CD4-positive, alpha-beta memory T cell (primary cell): ENCODE measurements around the gene FBRS. TPM values are rescaled to one million over a fixed set of nuclear protein-coding genes. Genes with fewer than 3 reads are reported as not detected.

Experiments
- CTCF ChIA-PET: fragments of 350-600 bp; sonication (Branson Sonifier 250); formaldehyde crosslinking; loops from one replicate; lab custom pipeline; 2021; ENCODE audit warnings: inconsistent platforms; ENCODE audit not compliant: partially characterized antibody; lab: Charles Lee
- POLR2A ChIA-PET: fragments of 350-600 bp; sonication (Branson Sonifier 250); formaldehyde crosslinking; loops from one replicate; lab custom pipeline; 2021; ENCODE audit not compliant: partially characterized antibody; lab: Charles Lee
- DNase-seq, 5 donors: peaks; one replicate each; pipeline versions ENCODE4 v3.0.0 to v3.0.0-alpha.2; 2020 to 2022; ENCODE audit warnings: mixed read lengths in 1 of 5
- H3K27ac ChIP-seq: one replicate; pipeline ENCODE4 v1.7.0; 2013; ENCODE audit warnings: low read depth, low read length
- H3K27me3 ChIP-seq: 2 replicates; pipeline ENCODE4 v1.7.0; 2013; ENCODE audit warnings: mild to moderate bottlenecking, low read length, moderate library complexity; ENCODE audit not compliant: insufficient read depth
- H3K36me3 ChIP-seq: 2 replicates; pipeline ENCODE4 v1.7.0; 2013; ENCODE audit warnings: mild to moderate bottlenecking, low read length, moderate library complexity; ENCODE audit not compliant: insufficient read depth
- H3K4me1 ChIP-seq: 2 replicates; pipeline ENCODE4 v1.7.0; 2013; ENCODE audit warnings: mild to moderate bottlenecking, low read length, moderate library complexity; ENCODE audit not compliant: insufficient read depth
- H3K4me3 ChIP-seq, 2 donors: one replicate each; pipeline ENCODE4 v1.7.0; 2013; ENCODE audit warnings: low read length in 2 of 2, mild to moderate bottlenecking in 1 of 2
- H3K9me3 ChIP-seq, 2 donors: one replicate each; pipeline ENCODE4 v1.7.0; 2013; ENCODE audit warnings: low read length in 2 of 2, control low read depth in 1 of 2; ENCODE audit not compliant: control insufficient read depth in 1 of 2
- H3K27ac Mint-ChIP-seq, 7 donors: one replicate each; pipeline ENCODE4 v1.8.0; 2020 to 2021; ENCODE audit warnings: mixed read lengths in 7 of 7, mild to moderate bottlenecking in 6 of 7, inconsistent platforms in 3 of 7, moderate library complexity in 3 of 7
- H3K27me3 Mint-ChIP-seq, 2 donors: one replicate each; pipeline ENCODE4 v1.8.0; 2020 to 2021; ENCODE audit warnings: mixed read lengths in 2 of 2
- H3K36me3 Mint-ChIP-seq, 2 donors: one replicate each; pipeline ENCODE4 v1.8.0; 2020 to 2021; ENCODE audit warnings: mixed read lengths in 2 of 2, inconsistent platforms in 1 of 2, mild to moderate bottlenecking in 1 of 2
- H3K4me1 Mint-ChIP-seq, 4 donors: one replicate each; pipeline ENCODE4 v1.8.0; 2020 to 2021; ENCODE audit warnings: mixed read lengths in 4 of 4, mild to moderate bottlenecking in 1 of 4
- H3K4me3 Mint-ChIP-seq, 8 donors: one replicate each; pipeline ENCODE4 v1.8.0; 2020 to 2021; ENCODE audit warnings: mixed read lengths in 8 of 8, mild to moderate bottlenecking in 7 of 8, moderate library complexity in 6 of 8, inconsistent platforms in 3 of 8
- H3K9me3 Mint-ChIP-seq, 8 donors: one replicate each; pipeline ENCODE4 v1.8.0; 2020 to 2021; ENCODE audit warnings: mixed read lengths in 8 of 8, mild to moderate bottlenecking in 5 of 8, inconsistent platforms in 3 of 8, moderate library complexity in 1 of 8
- intact Hi-C: fragments of 100-400 bp; cut with micrococcal nuclease; formaldehyde crosslinking; loops from one replicate; pipeline ENCODE4 v1.15.1; 2023
- polyA plus RNA-seq, 2 donors: library from polyadenylated mRNA; unstranded; fragments of 300-500 nt; fragmentation: Illumina TruSeq; gene quantifications; one replicate each; pipeline ENCODE4 v1.2.3, GENCODE V29; 2021
- total RNA-seq, 2 experiments: library from RNA; stranded (reverse); gene quantifications; one replicate each; pipeline ENCODE4 v1.2.3, GENCODE V29; 2021

Gene FBRS
- total and polyA plus RNA-seq, 4 experiments from 2014 or later = 0.70 to 172 (median 85.9) TPM

DNA sequence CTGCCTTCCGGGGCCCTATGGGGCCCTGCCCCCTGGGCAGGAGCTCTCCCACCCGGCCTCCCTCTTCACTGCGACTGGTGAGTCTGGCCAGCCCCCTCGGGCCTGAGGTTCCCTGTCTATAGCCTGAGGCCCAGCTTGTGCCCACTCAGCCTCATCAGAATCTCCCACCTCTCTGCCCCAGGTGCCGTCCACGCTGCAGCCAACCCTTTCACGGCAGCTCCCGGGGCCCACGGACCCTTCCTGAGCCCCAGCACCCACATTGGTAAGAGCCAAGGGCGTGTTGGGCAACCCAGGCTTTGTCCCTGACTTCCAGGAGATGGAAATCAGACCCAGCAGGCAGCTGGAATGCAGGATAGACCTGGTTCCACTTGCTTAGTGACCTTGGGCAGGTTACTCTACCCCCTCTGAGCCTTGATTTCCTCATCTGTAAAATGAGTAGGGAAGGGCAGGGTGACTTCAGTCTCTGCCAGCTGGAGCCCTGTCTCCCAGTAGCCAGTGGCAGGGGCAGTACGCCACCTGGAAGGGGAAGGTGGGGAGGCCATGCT is 9.2 kb downstream of the FBRS start:
- H3K27ac Mint-ChIP-seq = peak overlapping the region in 3 of 7 donors; percentile 46 to 77 (median 53)
- Histone ChIP-seq H3K4me3 (no peak overlapping the region), H3K4me1 (peaks cover 15% of the 10 kb centered on the region), H3K9me3 (no peaks in the 10 kb centered on the region), H3K27ac (no peak overlapping the region), H3K27me3 (no peaks in the 10 kb centered on the region), H3K36me3 (peaks cover 67% of the 10 kb centered on the region)
- H3K4me3 Mint-ChIP-seq = no peak overlapping the region
- H3K9me3 Mint-ChIP-seq = no peaks in the 10 kb centered on the region
- no peak for DNase-seq
- intact Hi-C loops = no loop called here
- no peaks in the 10 kb centered on the region for H3K27me3 Mint-ChIP-seq
- POLR2A ChIA-PET = no interaction called here
- CTCF ChIA-PET = interaction anchor here (3.0 kb wide), 1 partner anchor 27 kb away, joined by 17 read pairs; no protein-coding TSS in a partner anchor
- peaks cover 12 to 23% (median 16%) of the 10 kb centered on the region in 4 donors for H3K4me1 Mint-ChIP-seq
- peaks cover 29 to 58% of the 10 kb centered on the region in 2 donors for H3K36me3 Mint-ChIP-seq

DNA sequence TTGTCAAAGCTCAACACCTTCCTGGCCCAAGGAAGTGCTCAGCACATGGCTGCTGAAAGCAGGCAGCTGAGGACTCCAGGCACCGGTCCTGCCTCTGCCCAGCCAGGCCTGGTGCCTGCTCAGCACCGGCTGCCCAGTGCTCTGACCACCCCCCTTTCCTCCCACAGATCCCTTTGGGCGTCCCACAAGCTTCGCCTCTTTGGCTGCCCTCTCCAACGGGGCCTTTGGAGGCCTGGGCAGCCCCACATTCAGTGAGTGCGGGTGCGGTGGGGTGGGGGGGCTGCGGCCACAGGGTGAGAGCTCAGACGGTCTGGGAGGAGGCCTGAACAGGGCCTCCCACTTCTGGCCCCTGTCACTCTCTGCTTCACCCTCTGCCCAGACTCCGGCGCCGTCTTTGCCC is 10.2 kb downstream of the FBRS start:
- Histone ChIP-seq H3K9me3 (no peaks in the 10 kb centered on the region), H3K4me3 (no peak overlapping the region), H3K27me3 (no peaks in the 10 kb centered on the region), H3K27ac (no peak overlapping the region), H3K36me3 (peaks cover 58% of the 10 kb centered on the region), H3K4me1 (peaks cover 5% of the 10 kb centered on the region)
- Mint-ChIP-seq H3K27ac (peak overlapping the region in 1 of 7 donors; percentile 77), H3K4me1 (peaks cover 4 to 15% (median 9%) of the 10 kb centered on the region in 4 donors), H3K36me3 (peaks cover 22 to 50% of the 10 kb centered on the region in 2 donors), H3K9me3 (no peaks in the 10 kb centered on the region), H3K27me3 (no peaks in the 10 kb centered on the region), H3K4me3 (no peak overlapping the region)
- POLR2A ChIA-PET = interaction anchor here (0.5 kb wide), 1 partner anchor 117 kb away, joined by 3 read pairs; no protein-coding TSS in a partner anchor
- intact Hi-C loops = no loop called here
- no peak for DNase-seq
- CTCF ChIA-PET = no interaction called here

DNA sequence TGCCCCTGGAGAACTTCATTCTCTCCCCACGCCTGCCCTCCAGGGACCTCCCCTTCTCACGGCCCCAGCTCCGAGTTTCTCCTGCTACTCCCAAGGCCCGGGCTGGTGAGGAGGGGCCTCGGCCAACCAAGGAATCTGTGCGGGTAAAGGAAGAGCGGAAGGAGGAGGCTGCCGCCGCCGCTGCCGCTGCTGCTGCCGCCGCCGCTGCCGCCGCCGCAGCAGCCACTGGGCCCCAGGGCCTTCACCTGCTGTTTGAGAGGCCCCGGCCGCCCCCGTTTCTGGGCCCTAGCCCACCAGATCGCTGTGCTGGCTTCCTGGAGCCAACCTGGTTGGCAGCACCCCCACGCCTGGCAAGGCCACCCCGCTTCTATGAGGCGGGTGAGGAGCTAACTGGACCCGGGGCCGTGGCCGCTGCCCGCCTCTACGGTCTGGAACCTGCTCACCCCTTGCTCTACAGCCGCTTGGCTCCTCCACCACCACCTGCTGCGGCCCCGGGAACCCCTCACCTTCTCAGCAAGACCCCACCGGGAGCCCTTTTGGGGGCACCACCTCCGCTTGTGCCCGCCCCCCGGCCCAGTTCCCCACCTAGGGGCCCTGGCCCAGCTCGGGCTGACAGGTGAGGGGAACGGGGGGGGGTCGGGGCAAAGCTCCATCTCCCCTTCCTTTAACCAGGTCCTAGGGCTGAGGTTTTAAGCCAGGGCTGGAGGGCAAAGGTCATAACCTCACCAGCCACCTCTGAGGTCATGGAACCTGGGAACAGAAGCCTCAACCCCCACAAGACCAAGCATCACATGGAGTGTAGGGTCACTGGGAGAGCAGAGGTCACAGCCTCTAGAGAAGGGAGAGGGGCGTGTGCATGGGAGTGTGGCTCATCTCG is 11.0 kb downstream of the FBRS start:
- ChIA-PET CTCF (no interaction called here), POLR2A (interaction anchor here (0.5 kb wide), 1 partner anchor 118 kb away, joined by 3 read pairs; no protein-coding TSS in a partner anchor)
- Mint-ChIP-seq H3K36me3 (peaks cover 16 to 46% of the 10 kb centered on the region in 2 donors), H3K4me3 (no peak overlapping the region), H3K27me3 (no peaks in the 10 kb centered on the region), H3K27ac (no peak overlapping the region), H3K9me3 (no peaks in the 10 kb centered on the region), H3K4me1 (peaks cover 0 to 9% (median 3%) of the 10 kb centered on the region in 4 donors)
- Histone ChIP-seq H3K4me3 (no peak overlapping the region), H3K27me3 (no peaks in the 10 kb centered on the region), H3K36me3 (peaks cover 51% of the 10 kb centered on the region), H3K27ac (no peak overlapping the region), H3K9me3 (no peaks in the 10 kb centered on the region), H3K4me1 (no peaks in the 10 kb centered on the region)
- no peak for DNase-seq
- intact Hi-C loops = no loop called here

- Mint-ChIP-seq H3K36me3 (peaks cover 16 to 42% of the 10 kb centered on the region in 2 donors), H3K4me1 (peaks cover 0 to 9% (median 3%) of the 10 kb centered on the region in 4 donors), H3K9me3 (no peaks in the 10 kb centered on the region), H3K27ac (peak overlapping the region in 1 of 7 donors; percentile 58), H3K27me3 (no peaks in the 10 kb centered on the region), H3K4me3 (no peak overlapping the region)
- POLR2A ChIA-PET = no interaction called here
- Histone ChIP-seq H3K36me3 (peaks cover 43% of the 10 kb centered on the region), H3K4me3 (no peak overlapping the region), H3K27me3 (no peaks in the 10 kb centered on the region), H3K4me1 (no peaks in the 10 kb centered on the region), H3K9me3 (no peaks in the 10 kb centered on the region), H3K27ac (no peak overlapping the region)
- intact Hi-C loops = no loop called here
- DNase-seq = no peak
- CTCF ChIA-PET = no interaction called here
Measured at GRCh38 chr16:30669903-30670824, 11.9 kb downstream of the FBRS start.

- Histone ChIP-seq H3K27ac (no peak overlapping the region), H3K9me3 (no peaks in the 10 kb centered on the region), H3K4me1 (no peaks in the 10 kb centered on the region), H3K27me3 (no peaks in the 10 kb centered on the region), H3K4me3 (no peak overlapping the region), H3K36me3 (peaks cover under 1% of the 10 kb centered on the region)
- peaks cover 0 to 4% (median 0%) of the 10 kb centered on the region in 4 donors for H3K4me1 Mint-ChIP-seq
- H3K36me3 Mint-ChIP-seq = peaks cover 0 to 5% of the 10 kb centered on the region in 2 donors
- intact Hi-C loops = no loop called here
- H3K27ac Mint-ChIP-seq = no peak overlapping the region
- no peak for DNase-seq
- no peaks in the 10 kb centered on the region for H3K27me3 Mint-ChIP-seq
- H3K4me3 Mint-ChIP-seq = no peak overlapping the region
- ChIA-PET CTCF (interaction anchor here (1.5 kb wide), 1 partner anchor 19 kb away, joined by 3 read pairs; no protein-coding TSS in a partner anchor), POLR2A (interaction anchor here (1.4 kb wide), 1 partner anchor 16 kb away, joined by 4 read pairs; no protein-coding TSS in a partner anchor)
- H3K9me3 Mint-ChIP-seq = peaks cover 0 to 2% (median 0%) of the 10 kb centered on the region in 8 donors
Measured at GRCh38 chr16:30675143-30675542, 16.9 kb downstream of the FBRS start.

DNA sequence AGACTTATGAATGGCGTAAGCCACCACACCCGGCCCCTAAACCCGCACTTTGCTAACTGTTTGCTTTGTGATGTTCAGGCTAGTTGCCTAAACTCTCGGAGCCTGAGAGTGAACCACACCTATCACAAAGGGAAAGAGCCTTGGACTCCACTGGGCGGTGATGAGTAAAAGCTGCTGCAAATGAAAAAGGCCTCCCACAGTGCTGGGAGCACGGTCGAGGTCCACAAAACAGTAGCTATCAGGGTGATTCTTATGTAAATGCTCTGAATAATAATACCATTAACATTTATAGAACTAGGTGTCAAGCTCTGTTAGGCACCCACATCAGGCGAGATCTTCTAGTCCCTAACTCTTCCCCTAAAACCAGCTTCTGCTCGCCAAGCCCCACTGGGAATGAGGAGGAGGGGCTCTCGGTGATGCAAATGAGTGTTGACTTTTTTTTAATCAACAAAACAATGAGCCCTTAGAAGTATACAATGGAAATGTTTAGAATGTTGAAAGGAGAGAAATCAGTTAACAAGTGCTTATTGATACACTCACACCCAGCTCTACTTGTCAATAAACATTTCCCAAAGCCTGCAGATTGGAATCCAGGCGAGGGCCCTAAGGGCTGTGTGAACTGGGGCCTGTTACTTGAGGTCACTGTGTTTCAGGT is 19.8 kb downstream of the FBRS start:
- no peaks in the 10 kb centered on the region for H3K27me3 ChIP-seq
- H3K36me3 Mint-ChIP-seq = no peaks in the 10 kb centered on the region
- H3K9me3 ChIP-seq = no peaks in the 10 kb centered on the region
- H3K4me3 ChIP-seq = no peak overlapping the region
- no peak overlapping the region for H3K27ac ChIP-seq
- H3K9me3 Mint-ChIP-seq = peaks cover 0 to 2% (median 0%) of the 10 kb centered on the region in 8 donors
- peak overlapping the region in 1 of 7 donors; percentile 68 for H3K27ac Mint-ChIP-seq
- CTCF ChIA-PET = no interaction called here
- H3K4me1 Mint-ChIP-seq = no peaks in the 10 kb centered on the region
- H3K4me3 Mint-ChIP-seq = no peak overlapping the region
- intact Hi-C loops = no loop called here
- no peaks in the 10 kb centered on the region for H3K27me3 Mint-ChIP-seq
- no peak for DNase-seq
- no peaks in the 10 kb centered on the region for H3K4me1 ChIP-seq
- no peaks in the 10 kb centered on the region for H3K36me3 ChIP-seq
- POLR2A ChIA-PET = interaction anchor here (0.9 kb wide), 1 partner anchor 17 kb away, joined by 3 read pairs; no protein-coding TSS in a partner anchor
